Astrocyte of the cerebellum (primary cell): ENCODE data around the gene WDR5.

Experiments used
- DNase-seq: peaks from one replicate; pipeline ENCODE4 v3.0.0-alpha.2; 2011; ENCODE audit warnings: low read depth
- H3K4me3 ChIP-seq: 2 replicates; pipeline ENCODE4 v1.5.1; 2011; ENCODE audit warnings: mild to moderate bottlenecking, low read depth, low read length, moderate library complexity
- in situ Hi-C: cut with HindIII; loops from 2 replicates; pipeline ENCODE4 v1.10.0; 2017; ENCODE audit warnings: low sequenced_read_pairs
- TF ChIP-seq, protein P1 (sequence below): IDR thresholded peaks from 2 replicates; pipeline ENCODE4 v1.5.1; 2012; ENCODE audit warnings: low read length, low read depth, moderate library complexity, mild to moderate bottlenecking; ENCODE audit errors: missing control alignments

WDR5 gene

GRCh38 chr9:134126373-134126772 is 9.5 kb upstream of the WDR5 start:
- no peak overlapping the region for H3K4me3 ChIP-seq
- TF ChIP-seq, protein P1, sequence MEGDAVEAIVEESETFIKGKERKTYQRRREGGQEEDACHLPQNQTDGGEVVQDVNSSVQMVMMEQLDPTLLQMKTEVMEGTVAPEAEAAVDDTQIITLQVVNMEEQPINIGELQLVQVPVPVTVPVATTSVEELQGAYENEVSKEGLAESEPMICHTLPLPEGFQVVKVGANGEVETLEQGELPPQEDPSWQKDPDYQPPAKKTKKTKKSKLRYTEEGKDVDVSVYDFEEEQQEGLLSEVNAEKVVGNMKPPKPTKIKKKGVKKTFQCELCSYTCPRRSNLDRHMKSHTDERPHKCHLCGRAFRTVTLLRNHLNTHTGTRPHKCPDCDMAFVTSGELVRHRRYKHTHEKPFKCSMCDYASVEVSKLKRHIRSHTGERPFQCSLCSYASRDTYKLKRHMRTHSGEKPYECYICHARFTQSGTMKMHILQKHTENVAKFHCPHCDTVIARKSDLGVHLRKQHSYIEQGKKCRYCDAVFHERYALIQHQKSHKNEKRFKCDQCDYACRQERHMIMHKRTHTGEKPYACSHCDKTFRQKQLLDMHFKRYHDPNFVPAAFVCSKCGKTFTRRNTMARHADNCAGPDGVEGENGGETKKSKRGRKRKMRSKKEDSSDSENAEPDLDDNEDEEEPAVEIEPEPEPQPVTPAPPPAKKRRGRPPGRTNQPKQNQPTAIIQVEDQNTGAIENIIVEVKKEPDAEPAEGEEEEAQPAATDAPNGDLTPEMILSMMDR: no peak
- in situ Hi-C loops: no loop called here
- no peak for DNase-seq

- in situ Hi-C loops: no loop called here
- DNase-seq: no peak
- no peak overlapping the region for H3K4me3 ChIP-seq
- TF ChIP-seq, protein P1: no peak
These were observed 8.8 kb upstream of the WDR5 start for GRCh38 chr9:134127065-134127580.

DNA sequence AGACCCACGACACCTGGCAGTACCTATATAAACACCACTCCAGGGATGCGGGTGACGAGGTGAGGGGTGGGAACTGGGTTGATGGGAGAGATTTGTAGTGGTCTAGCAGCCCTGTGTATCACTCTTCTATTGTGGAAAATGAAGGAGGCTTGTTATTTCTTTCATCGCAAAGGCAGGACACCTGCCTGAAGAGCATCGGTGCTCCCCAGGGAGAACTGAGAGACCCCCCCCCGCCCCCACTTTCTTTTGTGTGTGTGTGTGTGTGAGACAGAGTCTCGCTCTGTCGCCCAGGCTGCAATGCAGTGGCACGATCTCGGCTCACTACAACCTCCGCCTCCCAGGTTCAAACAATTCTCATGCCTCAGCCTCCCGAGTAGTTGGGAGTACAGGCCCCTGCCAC is 8.3 kb upstream of the WDR5 start:
- TF ChIP-seq, protein P1: no peak
- DNase-seq: no peak
- in situ Hi-C loops: no loop called here
- no peak overlapping the region for H3K4me3 ChIP-seq

- no peak overlapping the region for H3K4me3 ChIP-seq
- TF ChIP-seq, protein P1: no peak
- in situ Hi-C loops: no loop called here
- DNase-seq: no peak
These were observed 6.9 kb upstream of the WDR5 start for GRCh38 chr9:134128727-134129679.

DNA sequence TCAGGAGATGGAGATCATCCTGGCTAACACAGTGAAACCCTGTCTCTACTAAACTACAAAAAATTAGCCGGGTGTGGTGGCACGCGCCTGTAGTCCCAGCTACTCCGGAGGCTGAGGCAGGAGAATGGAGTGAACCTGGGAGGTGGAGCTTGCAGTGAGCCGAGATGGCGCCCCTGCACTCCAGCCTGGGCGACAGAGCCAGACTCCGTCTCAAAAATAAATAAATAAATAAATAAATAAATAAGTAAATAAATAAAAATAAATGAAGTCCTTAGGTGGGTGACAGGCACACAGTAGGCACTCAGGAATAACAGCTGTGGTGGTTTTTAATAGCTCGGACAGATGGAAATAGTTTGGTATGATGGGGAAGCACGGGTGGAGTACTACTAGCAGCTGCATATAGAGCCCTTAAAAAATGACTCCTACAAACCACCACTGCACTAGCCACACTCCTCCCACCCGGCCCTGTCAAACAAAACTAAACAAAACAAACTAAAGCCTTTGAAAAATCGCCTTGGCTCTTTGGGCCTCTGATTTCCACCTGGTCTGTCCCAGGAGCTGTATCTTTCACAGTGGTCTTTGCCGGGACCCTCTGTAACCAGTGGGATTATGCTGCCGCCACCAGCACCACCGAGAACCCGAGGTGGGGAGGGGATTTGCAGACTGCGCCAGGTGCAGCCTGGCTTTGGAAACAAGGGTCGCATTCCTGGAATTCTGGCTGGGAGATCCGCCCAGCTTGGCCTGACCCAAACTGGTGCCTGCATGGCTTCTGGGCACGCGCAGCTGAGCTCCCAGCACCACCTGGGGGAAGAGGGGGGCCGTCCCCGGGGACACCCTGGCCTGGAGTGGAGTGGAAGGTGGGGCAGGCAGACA is 5.1 kb upstream of the WDR5 start:
- in situ Hi-C loops: no loop called here
- TF ChIP-seq, protein P1: no peak
- H3K4me3 ChIP-seq: no peak overlapping the region
- no peak for DNase-seq

- DNase-seq: no peak
- TF ChIP-seq, protein P1: no peak
- no peak overlapping the region for H3K4me3 ChIP-seq
- in situ Hi-C loops: no loop called here
These were observed 4.2 kb upstream of the WDR5 start for GRCh38 chr9:134131471-134132207.
